Measurements from ENCODE around the gene EML6.

EML6 gene

GRCh38 chr2:54931473-54931872, 208.0 kb downstream of the EML6 start:
- no peak for TF ChIP-seq FOXP2 (optimal IDR thresholded peaks at IDR 0.05; ENCODE audit: borderline replicate concordance, extremely low read depth, extremely low read length, insufficient read depth)
- TF ChIP-seq, protein P1, sequence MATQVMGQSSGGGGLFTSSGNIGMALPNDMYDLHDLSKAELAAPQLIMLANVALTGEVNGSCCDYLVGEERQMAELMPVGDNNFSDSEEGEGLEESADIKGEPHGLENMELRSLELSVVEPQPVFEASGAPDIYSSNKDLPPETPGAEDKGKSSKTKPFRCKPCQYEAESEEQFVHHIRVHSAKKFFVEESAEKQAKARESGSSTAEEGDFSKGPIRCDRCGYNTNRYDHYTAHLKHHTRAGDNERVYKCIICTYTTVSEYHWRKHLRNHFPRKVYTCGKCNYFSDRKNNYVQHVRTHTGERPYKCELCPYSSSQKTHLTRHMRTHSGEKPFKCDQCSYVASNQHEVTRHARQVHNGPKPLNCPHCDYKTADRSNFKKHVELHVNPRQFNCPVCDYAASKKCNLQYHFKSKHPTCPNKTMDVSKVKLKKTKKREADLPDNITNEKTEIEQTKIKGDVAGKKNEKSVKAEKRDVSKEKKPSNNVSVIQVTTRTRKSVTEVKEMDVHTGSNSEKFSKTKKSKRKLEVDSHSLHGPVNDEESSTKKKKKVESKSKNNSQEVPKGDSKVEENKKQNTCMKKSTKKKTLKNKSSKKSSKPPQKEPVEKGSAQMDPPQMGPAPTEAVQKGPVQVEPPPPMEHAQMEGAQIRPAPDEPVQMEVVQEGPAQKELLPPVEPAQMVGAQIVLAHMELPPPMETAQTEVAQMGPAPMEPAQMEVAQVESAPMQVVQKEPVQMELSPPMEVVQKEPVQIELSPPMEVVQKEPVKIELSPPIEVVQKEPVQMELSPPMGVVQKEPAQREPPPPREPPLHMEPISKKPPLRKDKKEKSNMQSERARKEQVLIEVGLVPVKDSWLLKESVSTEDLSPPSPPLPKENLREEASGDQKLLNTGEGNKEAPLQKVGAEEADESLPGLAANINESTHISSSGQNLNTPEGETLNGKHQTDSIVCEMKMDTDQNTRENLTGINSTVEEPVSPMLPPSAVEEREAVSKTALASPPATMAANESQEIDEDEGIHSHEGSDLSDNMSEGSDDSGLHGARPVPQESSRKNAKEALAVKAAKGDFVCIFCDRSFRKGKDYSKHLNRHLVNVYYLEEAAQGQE (IDR thresholded peaks at IDR 0.05; ENCODE audit: insufficient read depth in 1 of 2, low read depth in 2 of 2, low read length in 2 of 2): no peak
- no peak for TF ChIP-seq POLR2AphosphoS5 (IDR thresholded peaks at IDR 0.05; ENCODE audit: low read depth, low read length)
- TF ChIP-seq SIN3A (IDR thresholded peaks at IDR 0.05; ENCODE audit: borderline replicate concordance, insufficient read depth, low read length): no peak
- TF ChIP-seq TAF1 (IDR thresholded peaks at IDR 0.05; ENCODE audit: borderline replicate concordance, insufficient read depth, low read length): no peak

DNA sequence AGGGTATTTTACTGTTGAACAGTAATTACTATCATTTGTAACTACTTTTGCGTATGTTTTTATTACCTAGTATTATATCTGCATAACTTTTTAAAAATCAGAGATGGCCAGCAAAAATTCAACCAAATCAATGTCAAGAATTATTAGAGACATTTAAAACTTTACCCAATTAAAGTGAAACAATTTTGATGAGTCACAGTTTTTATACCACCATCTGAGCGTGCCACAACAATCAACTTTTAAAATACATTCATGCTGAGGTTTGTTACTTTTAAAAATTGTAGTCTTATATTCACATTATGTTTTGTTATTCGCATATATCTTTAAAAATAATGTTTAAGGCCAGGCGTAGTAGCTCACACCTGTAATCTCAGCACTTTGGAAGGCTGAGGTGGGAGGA, 211.9 kb downstream of the EML6 start:
- TF ChIP-seq TAF1 (IDR thresholded peaks at IDR 0.05; ENCODE audit: borderline replicate concordance, insufficient read depth, low read length): no peak
- no peak for TF ChIP-seq SIN3A (IDR thresholded peaks at IDR 0.05; ENCODE audit: borderline replicate concordance, insufficient read depth, low read length)
- TF ChIP-seq FOXP2 (optimal IDR thresholded peaks at IDR 0.05; ENCODE audit: borderline replicate concordance, extremely low read depth, extremely low read length, insufficient read depth): no peak

DNA sequence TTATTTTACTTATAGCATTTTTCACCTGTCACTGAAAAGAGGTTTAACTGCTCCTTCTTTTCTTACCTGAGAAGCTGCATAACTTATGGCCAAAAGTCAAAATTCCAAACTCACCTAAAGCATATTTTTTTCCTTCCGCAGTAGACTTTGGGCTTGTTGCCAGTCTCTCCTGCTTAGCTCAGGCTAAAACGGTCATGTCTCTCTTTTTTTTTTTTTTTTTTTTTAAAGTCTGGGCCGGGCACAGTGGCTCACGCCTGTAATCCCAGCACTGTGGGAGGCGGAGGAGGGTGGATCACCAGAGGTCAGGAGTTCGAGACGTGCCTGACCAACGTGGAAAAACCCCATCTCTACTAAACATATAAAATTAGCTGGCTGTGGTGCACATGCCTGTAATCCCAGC, 213.3 kb downstream of the EML6 start:
- TF ChIP-seq, protein P1 (IDR thresholded peaks at IDR 0.05; ENCODE audit: insufficient read depth in 1 of 2, low read depth in 2 of 2, low read length in 2 of 2): no peak
- TF ChIP-seq SIN3A (IDR thresholded peaks at IDR 0.05; ENCODE audit: borderline replicate concordance, insufficient read depth, low read length): no peak
- TF ChIP-seq POLR2AphosphoS5 (IDR thresholded peaks at IDR 0.05; ENCODE audit: low read depth, low read length): no peak
- no peak for TF ChIP-seq FOXP2 (optimal IDR thresholded peaks at IDR 0.05; ENCODE audit: borderline replicate concordance, extremely low read depth, extremely low read length, insufficient read depth)
- no peak for TF ChIP-seq TAF1 (IDR thresholded peaks at IDR 0.05; ENCODE audit: borderline replicate concordance, insufficient read depth, low read length)

DNA sequence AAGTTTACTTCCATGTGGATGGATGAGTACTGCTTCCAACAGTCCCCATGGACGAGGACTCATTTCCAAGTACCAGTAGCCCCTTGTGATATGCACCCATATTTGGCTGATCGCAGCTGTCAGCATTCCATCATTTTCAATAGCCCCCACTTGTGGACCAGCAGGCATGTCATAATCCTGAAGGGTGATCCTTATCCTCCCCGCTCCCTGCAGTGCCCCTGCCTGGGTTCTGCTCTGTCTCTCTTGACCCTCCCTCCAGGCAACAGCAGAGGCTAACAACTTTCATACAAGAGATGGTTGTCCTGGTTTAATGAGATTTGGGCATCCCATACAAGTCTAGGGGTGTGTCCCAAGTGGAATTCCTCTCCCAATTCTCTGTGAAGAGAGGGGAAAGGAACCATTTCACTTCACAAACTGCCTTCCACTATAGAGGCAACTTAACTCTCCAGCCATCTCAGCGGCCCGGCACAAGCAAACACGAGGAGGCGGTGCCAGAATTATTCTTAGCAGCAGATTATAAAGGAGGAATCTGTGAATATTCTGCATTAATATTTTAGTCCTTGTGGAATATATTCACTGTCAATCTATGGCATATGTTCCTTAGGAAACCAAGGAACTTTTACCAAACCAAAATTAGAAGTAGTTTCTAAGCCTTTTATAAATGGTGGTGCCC, 216.1 kb downstream of the EML6 start:
- no peak for TF ChIP-seq FOXP2 (optimal IDR thresholded peaks at IDR 0.05; ENCODE audit: borderline replicate concordance, extremely low read depth, extremely low read length, insufficient read depth)
- no peak for TF ChIP-seq POLR2AphosphoS5 (IDR thresholded peaks at IDR 0.05; ENCODE audit: low read depth, low read length)
- no peak for TF ChIP-seq SIN3A (IDR thresholded peaks at IDR 0.05; ENCODE audit: borderline replicate concordance, insufficient read depth, low read length)
- TF ChIP-seq TAF1 (IDR thresholded peaks at IDR 0.05; ENCODE audit: borderline replicate concordance, insufficient read depth, low read length): no peak
- TF ChIP-seq, protein P1 (IDR thresholded peaks at IDR 0.05; ENCODE audit: insufficient read depth in 1 of 2, low read depth in 2 of 2, low read length in 2 of 2): no peak

GRCh38 chr2:54940723-54941122, 217.3 kb downstream of the EML6 start:
- TF ChIP-seq POLR2AphosphoS5 (IDR thresholded peaks at IDR 0.05; ENCODE audit: low read depth, low read length): no peak
- TF ChIP-seq, protein P1 (IDR thresholded peaks at IDR 0.05; ENCODE audit: insufficient read depth in 1 of 2, low read depth in 2 of 2, low read length in 2 of 2): no peak
- no peak for TF ChIP-seq TAF1 (IDR thresholded peaks at IDR 0.05; ENCODE audit: borderline replicate concordance, insufficient read depth, low read length)
- TF ChIP-seq SIN3A (IDR thresholded peaks at IDR 0.05; ENCODE audit: borderline replicate concordance, insufficient read depth, low read length): no peak
- TF ChIP-seq FOXP2 (optimal IDR thresholded peaks at IDR 0.05; ENCODE audit: borderline replicate concordance, extremely low read depth, extremely low read length, insufficient read depth): no peak
